GM23338 (cell line): ENCODE data around the gene SNX1.

ENCODE experiments used
- EZH2 ChIP-seq: fragments of 200-600 bp; sonication (generic); IDR thresholded peaks from one replicate; pipeline ENCODE4 v1.8.0; 2017; ENCODE audit warnings: antibody characterized with exemption, mild to moderate bottlenecking, low read depth; ENCODE audit not compliant: unreplicated experiment
- EZH2phosphoT487 ChIP-seq: fragments of 200-600 bp; sonication (generic); IDR thresholded peaks from one replicate; pipeline ENCODE4 v1.8.1; 2018; ENCODE audit warnings: antibody characterized with exemption; ENCODE audit not compliant: unreplicated experiment
- JUNB ChIP-seq: IDR thresholded peaks from one replicate; pipeline ENCODE4 v1.6.1; 2016; ENCODE audit warnings: antibody characterized with exemption; ENCODE audit not compliant: unreplicated experiment
- POLR2AphosphoS5 ChIP-seq: IDR thresholded peaks from 2 replicates; pipeline ENCODE4 v1.6.1; 2016; ENCODE audit warnings: antibody characterized with exemption, low read depth
- STAT1 ChIP-seq: IDR thresholded peaks from one replicate; pipeline ENCODE4 v1.6.1; 2016; ENCODE audit warnings: antibody characterized with exemption; ENCODE audit not compliant: unreplicated experiment
- TF ChIP-seq, protein P1 (sequence below), 2 experiments: fragments of 200-600 bp in 1 of 2; sonication (generic) in 1 of 2; conservative IDR thresholded peaks; 2 replicates each; pipeline versions ENCODE4 v1.5.1 to v1.6.1; 2016 to 2017; ENCODE audit warnings: antibody characterized with exemption in 2 of 2, low read depth in 2 of 2, mild to moderate bottlenecking in 2 of 2, moderate library complexity in 1 of 2

DNA sequence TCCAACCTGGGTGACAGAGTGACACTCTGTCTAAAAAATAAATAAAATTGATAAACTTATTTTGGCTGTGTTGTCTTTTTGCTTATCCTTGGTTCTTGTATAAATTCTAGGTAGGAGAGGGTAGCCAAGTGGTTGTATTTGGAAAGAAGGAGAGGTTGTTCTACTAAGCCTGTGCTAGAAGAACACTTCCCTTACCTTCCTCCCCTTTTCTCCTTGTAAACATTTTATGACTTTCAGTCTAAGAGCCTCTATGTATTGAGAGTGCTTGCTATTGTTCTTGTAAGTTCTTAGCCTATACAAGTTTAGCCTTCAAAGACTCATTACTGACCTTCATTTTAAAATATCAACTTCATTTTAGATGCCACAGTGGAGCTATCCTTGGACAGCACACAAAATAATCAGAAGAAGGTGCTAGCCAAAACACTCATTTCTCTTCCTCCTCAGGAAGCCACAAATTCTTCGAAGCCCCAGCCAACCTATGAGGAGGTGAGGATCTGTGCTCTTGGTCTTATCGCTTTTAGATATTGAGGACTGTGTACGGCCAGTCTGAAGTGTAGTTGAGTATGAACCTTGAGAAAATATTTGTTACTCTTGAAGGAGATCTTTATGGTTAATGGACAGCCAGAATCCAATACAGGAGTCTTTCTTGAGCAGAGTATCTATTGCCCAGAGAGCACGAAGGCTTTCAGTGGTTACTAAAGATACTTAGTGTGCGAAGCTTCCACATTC is 22.1 kb downstream of the SNX1 start:
- TF ChIP-seq POLR2AphosphoS5 (no peak), EZH2 (no peak), EZH2phosphoT487 (no peak), STAT1 (no peak), JUNB (no peak)
- TF ChIP-seq, protein P1, sequence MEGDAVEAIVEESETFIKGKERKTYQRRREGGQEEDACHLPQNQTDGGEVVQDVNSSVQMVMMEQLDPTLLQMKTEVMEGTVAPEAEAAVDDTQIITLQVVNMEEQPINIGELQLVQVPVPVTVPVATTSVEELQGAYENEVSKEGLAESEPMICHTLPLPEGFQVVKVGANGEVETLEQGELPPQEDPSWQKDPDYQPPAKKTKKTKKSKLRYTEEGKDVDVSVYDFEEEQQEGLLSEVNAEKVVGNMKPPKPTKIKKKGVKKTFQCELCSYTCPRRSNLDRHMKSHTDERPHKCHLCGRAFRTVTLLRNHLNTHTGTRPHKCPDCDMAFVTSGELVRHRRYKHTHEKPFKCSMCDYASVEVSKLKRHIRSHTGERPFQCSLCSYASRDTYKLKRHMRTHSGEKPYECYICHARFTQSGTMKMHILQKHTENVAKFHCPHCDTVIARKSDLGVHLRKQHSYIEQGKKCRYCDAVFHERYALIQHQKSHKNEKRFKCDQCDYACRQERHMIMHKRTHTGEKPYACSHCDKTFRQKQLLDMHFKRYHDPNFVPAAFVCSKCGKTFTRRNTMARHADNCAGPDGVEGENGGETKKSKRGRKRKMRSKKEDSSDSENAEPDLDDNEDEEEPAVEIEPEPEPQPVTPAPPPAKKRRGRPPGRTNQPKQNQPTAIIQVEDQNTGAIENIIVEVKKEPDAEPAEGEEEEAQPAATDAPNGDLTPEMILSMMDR (conservative IDR thresholded peaks at IDR 0.05; ENCODE audit: low read depth in 2 of 2) = no peak
